Skeletal muscle tissue (tissue), 5 donors: ENCODE results near the gene PRR3. TPM values are rescaled to one million over a fixed set of nuclear protein-coding genes. Genes with fewer than 3 reads are reported as not detected.
A peak's percentile ranks its signal among the peaks of the same experiment; 100 is the strongest.

Source experiments
- H3K27ac ChIP-seq: one replicate; pipeline ENCODE4 v1.7.0; 2013; ENCODE audit warnings: mild to moderate bottlenecking, low read depth, low read length, inconsistent platforms
- H3K27me3 ChIP-seq, 3 donors: one replicate each; pipeline ENCODE4 v1.7.0; 2013; ENCODE audit warnings: low read length in 3 of 3; ENCODE audit not compliant: control insufficient read depth in 3 of 3, insufficient read depth in 3 of 3
- H3K36me3 ChIP-seq, 3 donors: one replicate each; pipeline ENCODE4 v1.7.0; 2013; ENCODE audit warnings: low read length in 3 of 3; ENCODE audit not compliant: control insufficient read depth in 3 of 3, insufficient read depth in 3 of 3
- H3K4me1 ChIP-seq, 3 donors: one replicate each; pipeline ENCODE4 v1.7.0; 2013; ENCODE audit warnings: low read length in 3 of 3, mild to moderate bottlenecking in 3 of 3; ENCODE audit not compliant: control insufficient read depth in 3 of 3, insufficient read depth in 3 of 3
- H3K4me3 ChIP-seq, 3 donors: one replicate each; pipeline ENCODE4 v1.7.0; 2013; ENCODE audit warnings: low read length in 3 of 3
- H3K9ac ChIP-seq, 3 donors: one replicate each; pipeline ENCODE4 v1.7.0; 2013; ENCODE audit warnings: low read length in 3 of 3, mild to moderate bottlenecking in 3 of 3, moderate library complexity in 2 of 3, low read depth in 1 of 3
- H3K9me3 ChIP-seq, 3 donors: one replicate each; pipeline ENCODE4 v1.7.0; 2013; ENCODE audit warnings: low read length in 3 of 3; ENCODE audit not compliant: control insufficient read depth in 3 of 3
- small RNA-seq: library from RNA; depleted of rRNA; stranded (forward); fragments of <200 nt; gene quantifications from one replicate; pipeline ENCODE3, GENCODE V24; 2014
- total RNA-seq: library from RNA; depleted of rRNA; stranded (reverse); fragments of >200 nt; gene quantifications from one replicate; pipeline ENCODE4 v1.2.3, GENCODE V29; 2014
- donor health status: Osteomylitis.

PRR3 gene
- total RNA-seq, 1 donor from 2014 or later = 3.7 TPM

GRCh38 chr6:30610065-30610464, 53.0 kb downstream of the PRR3 start:
- Histone ChIP-seq H3K27me3 (no peaks in the 10 kb centered on the region), H3K4me3 (no peak overlapping the region), H3K4me1 (peaks cover 21 to 42% (median 41%) of the 10 kb centered on the region in 3 donors), H3K9me3 (no peaks in the 10 kb centered on the region), H3K27ac (peak overlapping the region; percentile 5), H3K36me3 (peaks cover 31 to 44% (median 42%) of the 10 kb centered on the region in 3 donors), H3K9ac (peak overlapping the region in 1 of 3 donors; percentile 11)

- Histone ChIP-seq H3K27me3 (no peaks in the 10 kb centered on the region), H3K9me3 (no peaks in the 10 kb centered on the region), H3K4me3 (no peak overlapping the region), H3K36me3 (peaks cover 27 to 41% (median 37%) of the 10 kb centered on the region in 3 donors), H3K9ac (no peak overlapping the region), H3K27ac (no peak overlapping the region), H3K4me1 (peaks cover 21 to 42% (median 41%) of the 10 kb centered on the region in 3 donors)
Observed at GRCh38 chr6:30611150-30611855, 54.2 kb downstream of the PRR3 start.

- Histone ChIP-seq H3K27ac (peak overlapping the region; percentile 100), H3K4me1 (peaks cover 21 to 45% (median 41%) of the 10 kb centered on the region in 3 donors), H3K36me3 (peaks cover 27 to 41% (median 37%) of the 10 kb centered on the region in 3 donors)
Observed at GRCh38 chr6:30611856-30612194, 54.7 kb downstream of the PRR3 start.

GRCh38 chr6:30612213-30612612, 55.1 kb downstream of the PRR3 start:
- H3K9me3 ChIP-seq = no peaks in the 10 kb centered on the region
- peaks cover 26 to 38% (median 35%) of the 10 kb centered on the region in 3 donors for H3K36me3 ChIP-seq
- peaks cover 21 to 48% (median 41%) of the 10 kb centered on the region in 3 donors for H3K4me1 ChIP-seq
- peak overlapping the region; percentile 100 for H3K27ac ChIP-seq
- H3K27me3 ChIP-seq = no peaks in the 10 kb centered on the region
- no peak overlapping the region for H3K4me3 ChIP-seq
- no peak overlapping the region for H3K9ac ChIP-seq

More at GRCh38 chr6:30611856-30612194, 54.7 kb downstream of the PRR3 start:
- Histone ChIP-seq H3K9me3 (no peaks in the 10 kb centered on the region), H3K9ac (no peak overlapping the region), H3K4me3 (no peak overlapping the region), H3K27me3 (no peaks in the 10 kb centered on the region)

GRCh38 chr6:30612687-30613248, 55.7 kb downstream of the PRR3 start:
- Histone ChIP-seq H3K9ac (no peak overlapping the region), H3K9me3 (no peaks in the 10 kb centered on the region), H3K27ac (peak overlapping the region; percentile 100)

More at GRCh38 chr6:30612687-30613248, 55.7 kb downstream of the PRR3 start:
- H3K27me3 ChIP-seq = no peaks in the 10 kb centered on the region
- no peak overlapping the region for H3K4me3 ChIP-seq
- H3K4me1 ChIP-seq = peaks cover 21 to 48% (median 41%) of the 10 kb centered on the region in 3 donors
- peaks cover 21 to 33% (median 30%) of the 10 kb centered on the region in 3 donors for H3K36me3 ChIP-seq

Small RNAs within 50 kb of the gene (small RNA-seq; reads per million reads assigned to genes)
- 4.1 reads per million, percentile 89 among the genes with 10 or more reads in this experiment for gene MIR877

Other genes starting within 250 kb of the PRR3 start
- 5.2 TPM for gene TRIM39, start 230.4 kb upstream of the PRR3 start, total RNA-seq
- gene RPP21, start 212.1 kb upstream of the PRR3 start, total RNA-seq = 7.8 TPM
- gene HLA-E, start 67.8 kb upstream of the PRR3 start, total RNA-seq = 98.6 TPM
- gene GNL1, start 806 bp upstream of the PRR3 start, total RNA-seq = 22.4 TPM
- 21.9 TPM for gene ABCF1, start 14.1 kb downstream of the PRR3 start, total RNA-seq
- gene PPP1R10, start 59.9 kb downstream of the PRR3 start, total RNA-seq = 20.4 TPM
- 105 TPM for gene MRPS18B, start 60.5 kb downstream of the PRR3 start, total RNA-seq
- 2.1 TPM for gene ATAT1, start 69.6 kb downstream of the PRR3 start, total RNA-seq
- gene C6orf136, start 89.8 kb downstream of the PRR3 start, total RNA-seq = 9.9 TPM
- 23.0 TPM for gene DHX16, start 115.7 kb downstream of the PRR3 start, total RNA-seq
- gene PPP1R18, start 129.3 kb downstream of the PRR3 start, total RNA-seq = 23.5 TPM
- gene NRM, start 133.7 kb downstream of the PRR3 start, total RNA-seq = 3.7 TPM
- 5.2 TPM for gene MDC1, start 160.0 kb downstream of the PRR3 start, total RNA-seq
- 317 TPM for gene TUBB, start 163.1 kb downstream of the PRR3 start, total RNA-seq
- gene FLOT1, start 185.4 kb downstream of the PRR3 start, total RNA-seq = 44.9 TPM
- gene IER3, start 187.3 kb downstream of the PRR3 start, total RNA-seq = 4.2 TPM